Measurements from ENCODE around the gene RHOB. TPM values are rescaled to one million over a fixed set of nuclear protein-coding genes. Genes with fewer than 3 reads are reported as not detected.

RHOB gene
- total RNA-seq, 1 experiment from 2014 or later: 38.9 TPM

Other genes with a start within 250 kb of the RHOB start
- 93.0 TPM for gene SDC1, start 221.9 kb upstream of the RHOB start, total RNA-seq (2021; ENCODE audit: unreplicated experiment)
- 85.6 TPM for gene PUM2, start 96.2 kb upstream of the RHOB start, total RNA-seq (2021; ENCODE audit: unreplicated experiment)
- 46.1 TPM for gene HS1BP3, start 204.0 kb downstream of the RHOB start, total RNA-seq (2021; ENCODE audit: unreplicated experiment)
- gene GDF7, start 220.1 kb downstream of the RHOB start, total RNA-seq (2021; ENCODE audit: unreplicated experiment): not detected

Data from Panc1 (cell line).